Stomach (tissue), 4 donors: Measurements from ENCODE around the gene PSEN1.
"Not testable (repeated sequence)": the region's sequence is repeated elsewhere in the genome, so short reads cannot be mapped to it uniquely, and the experiment has no call there.

Source experiments
- EP300 ChIP-seq: sonication (generic); formaldehyde crosslinking; IDR thresholded peaks from one replicate; pipeline ENCODE4 v1.6.1; 2017; ENCODE audit warnings: antibody characterized with exemption
- POLR2A ChIP-seq, 4 donors: fragments of 450-650 bp; IDR thresholded peaks; one replicate each; pipeline ENCODE4 v1.6.1; 2016; ENCODE audit warnings: antibody characterized with exemption in 4 of 4, control low read depth in 2 of 4, mild to moderate bottlenecking in 1 of 4, moderate library complexity in 1 of 4
- POLR2AphosphoS5 ChIP-seq, 3 donors: sonication (generic); formaldehyde crosslinking; IDR thresholded peaks; one replicate each; pipeline ENCODE4 v1.6.1; 2016; ENCODE audit warnings: antibody characterized with exemption in 3 of 3
- TF ChIP-seq, protein P1 (sequence below), 7 experiments: fragments of 450-650 bp in 4 of 7; fragments of 200-600 bp in 3 of 7; sonication (generic) in 3 of 7; IDR thresholded peaks; one replicate each; pipeline ENCODE4 v1.5.1; 2016 to 2019; ENCODE audit warnings: antibody characterized with exemption in 7 of 7, control low read depth in 2 of 7, mild to moderate bottlenecking in 1 of 7

DNA sequence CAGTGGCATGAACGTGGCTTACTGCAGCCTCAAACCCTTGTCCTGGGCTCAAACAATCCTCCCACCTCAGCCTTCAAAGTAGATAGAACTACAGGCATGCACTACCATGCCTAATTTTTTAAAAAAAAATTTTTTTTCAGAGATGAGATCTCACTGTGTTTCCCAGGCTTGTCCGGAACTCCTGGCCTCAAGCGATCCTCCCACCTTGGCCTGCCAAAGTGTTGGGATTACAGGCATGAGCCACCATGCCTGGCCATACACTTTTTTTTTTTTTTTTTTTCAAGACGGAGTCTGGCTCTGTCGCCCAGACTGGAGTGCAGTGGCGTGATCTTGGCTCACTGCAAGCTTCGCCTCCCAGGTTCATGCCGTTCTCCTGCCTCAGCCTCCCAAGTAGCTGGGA lies 58.0 kb downstream of the PSEN1 start:
- TF ChIP-seq, protein P1, sequence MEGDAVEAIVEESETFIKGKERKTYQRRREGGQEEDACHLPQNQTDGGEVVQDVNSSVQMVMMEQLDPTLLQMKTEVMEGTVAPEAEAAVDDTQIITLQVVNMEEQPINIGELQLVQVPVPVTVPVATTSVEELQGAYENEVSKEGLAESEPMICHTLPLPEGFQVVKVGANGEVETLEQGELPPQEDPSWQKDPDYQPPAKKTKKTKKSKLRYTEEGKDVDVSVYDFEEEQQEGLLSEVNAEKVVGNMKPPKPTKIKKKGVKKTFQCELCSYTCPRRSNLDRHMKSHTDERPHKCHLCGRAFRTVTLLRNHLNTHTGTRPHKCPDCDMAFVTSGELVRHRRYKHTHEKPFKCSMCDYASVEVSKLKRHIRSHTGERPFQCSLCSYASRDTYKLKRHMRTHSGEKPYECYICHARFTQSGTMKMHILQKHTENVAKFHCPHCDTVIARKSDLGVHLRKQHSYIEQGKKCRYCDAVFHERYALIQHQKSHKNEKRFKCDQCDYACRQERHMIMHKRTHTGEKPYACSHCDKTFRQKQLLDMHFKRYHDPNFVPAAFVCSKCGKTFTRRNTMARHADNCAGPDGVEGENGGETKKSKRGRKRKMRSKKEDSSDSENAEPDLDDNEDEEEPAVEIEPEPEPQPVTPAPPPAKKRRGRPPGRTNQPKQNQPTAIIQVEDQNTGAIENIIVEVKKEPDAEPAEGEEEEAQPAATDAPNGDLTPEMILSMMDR (IDR thresholded peaks at IDR 0.05) = not testable (repeated sequence)
- TF ChIP-seq EP300; POLR2A (IDR thresholded peaks at IDR 0.05); POLR2AphosphoS5 (IDR thresholded peaks at IDR 0.05): not testable (repeated sequence)
